ENCODE results near the gene STOML2. TPM values are rescaled to one million over a fixed set of nuclear protein-coding genes. Genes with fewer than 3 reads are reported as not detected.
A peak's percentile ranks its signal among the peaks of the same experiment; 100 is the strongest.

The STOML2 gene
- total and polyA plus RNA-seq, 11 donors: 78.2 to 177 (median 130) TPM

GRCh38 chr9:35075358-35075757, 27.6 kb downstream of the STOML2 start:
- Histone ChIP-seq H3K27me3 (no peaks in the 10 kb centered on the region), H3K36me3 (peaks cover 0 to 30% (median 2%) of the 10 kb centered on the region in 9 donors), H3K9me3 (no peaks in the 10 kb centered on the region), H3K4me1 (peaks cover 7 to 33% (median 22%) of the 10 kb centered on the region in 12 donors), H3K4me3 (no peak overlapping the region), H3K27ac (no peak overlapping the region)
- DNase-seq (no peak), ATAC-seq (no peak)
- TF ChIP-seq CTCF (IDR thresholded peaks at IDR 0.05) (no peak), POLR2A (IDR thresholded peaks at IDR 0.05) (no peak)
- 93 to 98% (median 97%) methylated on average over 4 of the region's 4 CpGs for WGBS, 4 donors
- intact Hi-C loops (cut with DNase I): loop anchor here in 1 of 10 donors (10.0 kb wide), 1 partner anchor 411 kb away; the partner anchor contains the start of gene CCL27

- Histone ChIP-seq H3K9me3 (no peaks in the 10 kb centered on the region), H3K27me3 (no peaks in the 10 kb centered on the region), H3K4me3 (no peak overlapping the region), H3K36me3 (peaks cover 0 to 33% (median 7%) of the 10 kb centered on the region in 9 donors), H3K4me1 (peaks cover 10 to 37% (median 27%) of the 10 kb centered on the region in 12 donors), H3K27ac (no peak overlapping the region)
- intact Hi-C loops (cut with DNase I): loop anchor here in 3 of 10 donors (5.0 to 10.0 kb wide), 2 partner anchors 82 to 410 kb away; partner anchors contain the start of gene CCL27 (in 1 of the 3)
- ATAC-seq (no peak), DNase-seq (no peak)
- WGBS, 4 donors: 90 to 96% (median 95%) methylated on average over 8 of the region's 8 CpGs
- TF ChIP-seq CTCF (IDR thresholded peaks at IDR 0.05) (no peak), POLR2A (IDR thresholded peaks at IDR 0.05) (no peak)
Measured at GRCh38 chr9:35074791-35075190, 28.1 kb downstream of the STOML2 start.

GRCh38 chr9:35074141-35074540, 28.8 kb downstream of the STOML2 start:
- peaks cover 0 to 33% (median 7%) of the 10 kb centered on the region in 9 donors for H3K36me3 ChIP-seq
- TF ChIP-seq CTCF (IDR thresholded peaks at IDR 0.05) (no peak), POLR2A (IDR thresholded peaks at IDR 0.05) (no peak)
- 92 to 96% (median 94%) methylated on average over 6 of the region's 6 CpGs for WGBS, 4 donors
- intact Hi-C loops (cut with DNase I): loop anchor here in 3 of 10 donors (5.0 to 10.0 kb wide), 2 partner anchors 82 to 409 kb away; partner anchors contain the start of gene CCL27 (in 1 of the 3)
- H3K9me3 ChIP-seq: no peaks in the 10 kb centered on the region
- no peaks in the 10 kb centered on the region for H3K27me3 ChIP-seq
- no peak overlapping the region for H3K27ac ChIP-seq
- DNase-seq: no peak
- ATAC-seq: no peak
- H3K4me3 ChIP-seq: no peak overlapping the region
- H3K4me1 ChIP-seq: peaks cover 12 to 41% (median 31%) of the 10 kb centered on the region in 12 donors

GRCh38 chr9:35073279-35073612, 29.7 kb downstream of the STOML2 start:
- no peaks in the 10 kb centered on the region for H3K9me3 ChIP-seq
- intact Hi-C loops (cut with DNase I): loop anchor here in 6 of 10 donors (2.0 to 10.0 kb wide), 5 partner anchors 24 to 408 kb away; partner anchors contain the start of genes CCL27 (in 1 of the 6), PIGO (in 1 of the 6) and STOML2 (in 1 of the 6)
- H3K36me3 ChIP-seq: peaks cover 0 to 39% (median 8%) of the 10 kb centered on the region in 9 donors
- H3K4me3 ChIP-seq: peak overlapping the region in 6 of 12 donors; percentile 88 to 100 (median 94)
- no peaks in the 10 kb centered on the region for H3K27me3 ChIP-seq
- DNase-seq (no peak), ATAC-seq (no peak)
- H3K27ac ChIP-seq: peak overlapping the region in 11 of 12 donors; percentile 22 to 100 (median 100)
- peaks cover 9 to 41% (median 32%) of the 10 kb centered on the region in 12 donors for H3K4me1 ChIP-seq
- TF ChIP-seq POLR2A (IDR thresholded peaks at IDR 0.05): no peak
- TF ChIP-seq CTCF (IDR thresholded peaks at IDR 0.05): no peak
- 98 to 100% (median 99%) methylated on average over 2 of the region's 2 CpGs for WGBS, 4 donors
